Mesenteric fat pad (tissue), 1 donor: Measurements from ENCODE around the gene PRPH2. TPM values are rescaled to one million over a fixed set of nuclear protein-coding genes. Genes with fewer than 3 reads are reported as not detected.

Experiments used
- total RNA-seq: library from RNA; stranded (reverse); fragmentation: NEBNext Ultra II Directional; extraction: Animal tissue kit (Norgen Biotek cat#: 25700); gene quantifications from one replicate; pipeline ENCODE4 v1.2.1, GENCODE V29; 2021
- donor health status: DM: yes; HTN: yes; CAD: no.

The PRPH2 gene
- total RNA-seq, 1 donor from 2014 or later = 1.4 TPM

Other genes with a start within 250 kb of the PRPH2 start
- 26.7 TPM for gene UBR2, start 158.6 kb downstream of the PRPH2 start, total RNA-seq
- 13.8 TPM for gene TBCC, start 23.5 kb upstream of the PRPH2 start, total RNA-seq
- gene BICRAL, start 59.5 kb upstream of the PRPH2 start, total RNA-seq = 12.5 TPM
- 82.2 TPM for gene RPL7L1, start 157.0 kb upstream of the PRPH2 start, total RNA-seq
- not detected for gene PTCRA, start 193.5 kb upstream of the PRPH2 start, total RNA-seq
- 27.4 TPM for gene CNPY3, start 206.9 kb upstream of the PRPH2 start, total RNA-seq
- gene GNMT, start 238.2 kb upstream of the PRPH2 start, total RNA-seq = 0.61 TPM